K562 (cell line): ENCODE data around the gene BIK. TPM values are rescaled to one million over a fixed set of nuclear protein-coding genes. Genes with fewer than 3 reads are reported as not detected.
A peak's percentile ranks its signal among the peaks of the same experiment; 100 is the strongest.

Source experiments
- ATF1 ChIP-seq, 2 experiments: fragments of 450-650 bp in 1 of 2; IDR thresholded peaks; 2 replicates each; pipeline ENCODE4 v1.6.1; 2016; ENCODE audit warnings: missing compliant biosample characterization in 1 of 2, missing genetic modification characterization in 1 of 2
- ETV5 ChIP-seq: sonication (generic); formaldehyde crosslinking; IDR thresholded peaks from 2 replicates; pipeline ENCODE4 v1.4.0; 2020; ENCODE audit warnings: low read depth, mild to moderate bottlenecking, missing genetic modification reagents
- FOXK1 ChIP-seq: sonication (generic); formaldehyde crosslinking; IDR thresholded peaks from 2 replicates; pipeline ENCODE4 v1.8.0; 2022; ENCODE audit warnings: missing genetic modification reagents, mild to moderate bottlenecking, borderline replicate concordance
- MAZ ChIP-seq, 2 experiments: fragments of 450-650 bp in 1 of 2; sonication (generic) in 1 of 2; formaldehyde crosslinking; IDR thresholded peaks in 1 of 2; conservative IDR thresholded peaks in 1 of 2; 2 replicates each; pipeline versions ENCODE4 v1.4.0 to v1.5.0; 2020; ENCODE audit warnings: mild to moderate bottlenecking in 1 of 2, missing genetic modification reagents in 1 of 2
- MCM2 ChIP-seq: fragments of 450-650 bp; IDR thresholded peaks from 2 replicates; pipeline ENCODE4 v1.6.1; 2017; ENCODE audit warnings: low read depth, mild to moderate bottlenecking
- MYBL2 ChIP-seq, 2 experiments: fragments of 450-650 bp in 1 of 2; sonication (generic) in 1 of 2; formaldehyde crosslinking in 1 of 2; IDR thresholded peaks; 2 replicates each; pipeline versions ENCODE4 v1.6.1 to v1.8.1; 2017 to 2022; ENCODE audit warnings: borderline replicate concordance in 1 of 2, inconsistent platforms in 1 of 2, low read depth in 1 of 2, mild to moderate bottlenecking in 1 of 2, missing genetic modification reagents in 1 of 2, moderate library complexity in 1 of 2
- MYNN ChIP-seq, 2 experiments: sonication (generic); formaldehyde crosslinking in 1 of 2; IDR thresholded peaks; 2 replicates each; pipeline versions ENCODE4 v1.5.0 to v1.6.1; 2016 to 2020; ENCODE audit warnings: antibody characterized with exemption in 1 of 2, missing genetic modification reagents in 1 of 2
- NFE2 ChIP-seq: IDR thresholded peaks from 2 replicates; pipeline ENCODE4 v1.6.1; 2014; ENCODE audit warnings: antibody characterized with exemption, low read depth
- SMARCC2 ChIP-seq: fragments of 450-650 bp; IDR thresholded peaks from 2 replicates; pipeline ENCODE4 v1.6.1; 2017; ENCODE audit warnings: antibody characterized with exemption, moderate library complexity, mild to moderate bottlenecking, low read depth
- SRSF9 ChIP-seq: fragments of 200-400 bp; formaldehyde crosslinking; IDR thresholded peaks from 2 replicates; pipeline ENCODE4 v1.6.1; 2017; ENCODE audit warnings: low read depth, low read length, borderline replicate concordance
- TOE1 ChIP-seq, 2 experiments: fragments of 450-650 bp in 1 of 2; sonication (generic) in 1 of 2; formaldehyde crosslinking in 1 of 2; IDR thresholded peaks; 2 replicates each; pipeline versions ENCODE4 v1.7.1 to v1.8.0; 2016 to 2022; ENCODE audit warnings: borderline replicate concordance in 2 of 2, mild to moderate bottlenecking in 2 of 2, antibody characterized with exemption in 1 of 2, inconsistent platforms in 1 of 2, low read depth in 1 of 2, missing genetic modification reagents in 1 of 2, moderate library complexity in 1 of 2
- polyA plus RNA-seq, 8 experiments: library from polyadenylated mRNA; depleted of rRNA in 4 of 8; stranded (reverse) in 5 of 8; unstranded in 3 of 8; fragments of >200 nt; fragmentation: Nextera tagmentation in 2 of 8; fragmentation: Illumina TruSeq in 1 of 8; extraction: Ambion mirVana in 2 of 8; extraction: Trizol in 1 of 8; gene quantifications; 2 replicates each; pipeline versions ENCODE4 v1.2.1 to v1.2.3, GENCODE V29; 2011 to 2014; ENCODE audit warnings: inconsistent platforms in 1 of 8, missing spikeins in 1 of 8
- total RNA-seq, 7 experiments: library from RNA; depleted of rRNA in 6 of 7; stranded (reverse); fragments of >200 nt in 6 of 7; fragmentation: Illumina TruSeq in 2 of 7; extraction: Trizol in 2 of 7; gene quantifications; 2 replicates each; pipeline versions ENCODE4 v1.2.1 to v1.2.3, GENCODE V29; 2011 to 2021; ENCODE audit warnings: low replicate concordance in 1 of 7
- TF ChIP-seq, protein P1 (sequence below), 2 experiments: IDR thresholded peaks; 2 replicates each; pipeline ENCODE4 v1.6.1; 2011; ENCODE audit warnings: borderline replicate concordance in 1 of 2, control low read depth in 1 of 2, low read depth in 1 of 2, low read length in 1 of 2, mild to moderate bottlenecking in 1 of 2, mixed read lengths in 1 of 2, moderate library complexity in 1 of 2; ENCODE audit not compliant: insufficient read depth in 1 of 2, insufficient read length in 1 of 2, poor library complexity in 1 of 2, severe bottlenecking in 1 of 2; ENCODE audit errors: extremely low read depth in 1 of 2
- TF ChIP-seq, protein P2 (sequence below): fragments of 450-650 bp; IDR thresholded peaks from 2 replicates; pipeline ENCODE4 v1.6.1; 2017; ENCODE audit warnings: antibody characterized with exemption, mild to moderate bottlenecking
- TF ChIP-seq, protein P3 (sequence below): sonication (generic); formaldehyde crosslinking; IDR thresholded peaks from 2 replicates; pipeline ENCODE4 v1.8.0; 2022; ENCODE audit warnings: mild to moderate bottlenecking, missing genetic modification reagents

The BIK gene
- total and polyA plus RNA-seq, 9 of the 15 experiments (the other 6 are each of a cell fraction or from before 2014, with no cell fraction given): 0.08 to 0.23 (median 0.18) TPM; not detected in 4

DNA sequence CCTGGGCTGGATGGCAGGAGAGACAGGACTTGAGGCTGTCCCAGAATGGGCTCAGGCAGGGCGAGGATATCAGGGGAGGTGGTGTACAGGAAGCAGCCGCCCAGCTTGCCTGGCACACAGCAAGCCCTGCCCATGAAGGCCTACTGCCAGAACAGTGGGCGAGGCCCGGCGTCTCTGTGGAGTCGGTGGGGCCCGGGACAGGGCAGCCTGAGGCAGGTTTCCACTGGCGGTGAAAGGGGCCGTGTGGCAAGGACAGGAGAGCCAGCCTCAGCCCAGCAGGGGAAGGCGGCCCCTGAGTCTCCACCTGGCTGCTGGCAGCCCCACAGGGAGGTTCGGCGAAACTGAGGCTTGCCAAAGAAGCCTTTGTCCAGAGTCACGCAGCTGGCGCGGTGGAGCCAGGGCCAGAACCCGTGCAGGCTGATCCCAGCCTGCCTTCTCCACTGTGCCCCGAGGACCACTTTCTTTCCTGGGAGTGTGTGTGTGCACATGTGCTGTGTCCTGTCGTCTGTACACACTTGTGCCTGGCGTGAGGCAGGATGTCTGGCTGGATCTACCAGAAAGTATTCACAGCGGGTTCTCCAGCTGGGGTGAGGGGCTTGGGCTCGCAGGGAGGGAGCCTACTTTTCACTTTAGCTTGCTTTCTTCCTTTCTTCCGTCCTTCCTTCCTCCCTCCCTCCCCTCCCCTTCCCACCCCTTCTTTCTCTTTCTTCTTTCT lies 42.0 kb downstream of the BIK start (continued):
- no peak for TF ChIP-seq TOE1 (IDR thresholded peaks at IDR 0.05; ENCODE audit: borderline replicate concordance)
- TF ChIP-seq TOE1 (CRISPR knock-in tag; IDR thresholded peaks at IDR 0.05; ENCODE audit: borderline replicate concordance, low read depth): no peak
- TF ChIP-seq NFE2: no peak
- TF ChIP-seq SMARCC2: no peak
- no peak for TF ChIP-seq ATF1 (CRISPR knock-in tag; IDR thresholded peaks at IDR 0.05)
- TF ChIP-seq ATF1 (tag; IDR thresholded peaks at IDR 0.05): no peak
- no peak for TF ChIP-seq MYNN (IDR thresholded peaks at IDR 0.05)
- TF ChIP-seq MYNN (CRISPR knock-in tag; IDR thresholded peaks at IDR 0.05): no peak
- TF ChIP-seq MCM2: no peak
- TF ChIP-seq, protein P1, sequence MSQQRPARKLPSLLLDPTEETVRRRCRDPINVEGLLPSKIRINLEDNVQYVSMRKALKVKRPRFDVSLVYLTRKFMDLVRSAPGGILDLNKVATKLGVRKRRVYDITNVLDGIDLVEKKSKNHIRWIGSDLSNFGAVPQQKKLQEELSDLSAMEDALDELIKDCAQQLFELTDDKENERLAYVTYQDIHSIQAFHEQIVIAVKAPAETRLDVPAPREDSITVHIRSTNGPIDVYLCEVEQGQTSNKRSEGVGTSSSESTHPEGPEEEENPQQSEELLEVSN (IDR thresholded peaks at IDR 0.05; ENCODE audit: borderline replicate concordance in 1 of 2, extremely low read depth in 1 of 2, insufficient read depth in 1 of 2, insufficient read length in 1 of 2, low read depth in 1 of 2, low read length in 1 of 2, poor library complexity in 1 of 2, severe bottlenecking in 1 of 2): peak in 1 of 2 experiments; percentile 22
- TF ChIP-seq, protein P2, sequence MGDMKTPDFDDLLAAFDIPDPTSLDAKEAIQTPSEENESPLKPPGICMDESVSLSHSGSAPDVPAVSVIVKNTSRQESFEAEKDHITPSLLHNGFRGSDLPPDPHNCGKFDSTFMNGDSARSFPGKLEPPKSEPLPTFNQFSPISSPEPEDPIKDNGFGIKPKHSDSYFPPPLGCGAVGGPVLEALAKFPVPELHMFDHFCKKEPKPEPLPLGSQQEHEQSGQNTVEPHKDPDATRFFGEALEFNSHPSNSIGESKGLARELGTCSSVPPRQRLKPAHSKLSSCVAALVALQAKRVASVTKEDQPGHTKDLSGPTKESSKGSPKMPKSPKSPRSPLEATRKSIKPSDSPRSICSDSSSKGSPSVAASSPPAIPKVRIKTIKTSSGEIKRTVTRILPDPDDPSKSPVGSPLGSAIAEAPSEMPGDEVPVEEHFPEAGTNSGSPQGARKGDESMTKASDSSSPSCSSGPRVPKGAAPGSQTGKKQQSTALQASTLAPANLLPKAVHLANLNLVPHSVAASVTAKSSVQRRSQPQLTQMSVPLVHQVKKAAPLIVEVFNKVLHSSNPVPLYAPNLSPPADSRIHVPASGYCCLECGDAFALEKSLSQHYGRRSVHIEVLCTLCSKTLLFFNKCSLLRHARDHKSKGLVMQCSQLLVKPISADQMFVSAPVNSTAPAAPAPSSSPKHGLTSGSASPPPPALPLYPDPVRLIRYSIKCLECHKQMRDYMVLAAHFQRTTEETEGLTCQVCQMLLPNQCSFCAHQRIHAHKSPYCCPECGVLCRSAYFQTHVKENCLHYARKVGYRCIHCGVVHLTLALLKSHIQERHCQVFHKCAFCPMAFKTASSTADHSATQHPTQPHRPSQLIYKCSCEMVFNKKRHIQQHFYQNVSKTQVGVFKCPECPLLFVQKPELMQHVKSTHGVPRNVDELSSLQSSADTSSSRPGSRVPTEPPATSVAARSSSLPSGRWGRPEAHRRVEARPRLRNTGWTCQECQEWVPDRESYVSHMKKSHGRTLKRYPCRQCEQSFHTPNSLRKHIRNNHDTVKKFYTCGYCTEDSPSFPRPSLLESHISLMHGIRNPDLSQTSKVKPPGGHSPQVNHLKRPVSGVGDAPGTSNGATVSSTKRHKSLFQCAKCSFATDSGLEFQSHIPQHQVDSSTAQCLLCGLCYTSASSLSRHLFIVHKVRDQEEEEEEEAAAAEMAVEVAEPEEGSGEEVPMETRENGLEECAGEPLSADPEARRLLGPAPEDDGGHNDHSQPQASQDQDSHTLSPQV: peak; percentile 48; the same call in 1 of the 2 replicates
- TF ChIP-seq FOXK1 (CRISPR knock-in tag): no peak
- TF ChIP-seq MAZ (CRISPR knock-in tag; conservative IDR thresholded peaks at IDR 0.05 in 1 of 2, IDR thresholded peaks at IDR 0.05 in 1 of 2): no peak
- no peak for TF ChIP-seq MYBL2 (IDR thresholded peaks at IDR 0.05; ENCODE audit: low read depth)
- TF ChIP-seq MYBL2 (CRISPR knock-in tag; IDR thresholded peaks at IDR 0.05; ENCODE audit: borderline replicate concordance): no peak
- TF ChIP-seq, protein P3, sequence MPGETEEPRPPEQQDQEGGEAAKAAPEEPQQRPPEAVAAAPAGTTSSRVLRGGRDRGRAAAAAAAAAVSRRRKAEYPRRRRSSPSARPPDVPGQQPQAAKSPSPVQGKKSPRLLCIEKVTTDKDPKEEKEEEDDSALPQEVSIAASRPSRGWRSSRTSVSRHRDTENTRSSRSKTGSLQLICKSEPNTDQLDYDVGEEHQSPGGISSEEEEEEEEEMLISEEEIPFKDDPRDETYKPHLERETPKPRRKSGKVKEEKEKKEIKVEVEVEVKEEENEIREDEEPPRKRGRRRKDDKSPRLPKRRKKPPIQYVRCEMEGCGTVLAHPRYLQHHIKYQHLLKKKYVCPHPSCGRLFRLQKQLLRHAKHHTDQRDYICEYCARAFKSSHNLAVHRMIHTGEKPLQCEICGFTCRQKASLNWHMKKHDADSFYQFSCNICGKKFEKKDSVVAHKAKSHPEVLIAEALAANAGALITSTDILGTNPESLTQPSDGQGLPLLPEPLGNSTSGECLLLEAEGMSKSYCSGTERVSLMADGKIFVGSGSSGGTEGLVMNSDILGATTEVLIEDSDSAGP: no peak
- no peak for TF ChIP-seq SRSF9
- no peak for TF ChIP-seq ETV5 (CRISPR knock-in tag)
